GM21529 (cell line): Measurements from ENCODE around the gene PLEKHS1.
"Not testable (repeated sequence)": the region's sequence is repeated elsewhere in the genome, so short reads cannot be mapped to it uniquely, and the experiment has no call there.

Experiments
- ATAC-seq: cut with Tn5 transposase; IDR thresholded peaks from one replicate; pipeline ENCODE4 v1.9.1; 2021; ENCODE audit not compliant: unreplicated experiment

The PLEKHS1 gene

GRCh38 chr10:113739577-113739976 is 11.9 kb upstream of the PLEKHS1 start:
- ATAC-seq = no peak

- no peak for ATAC-seq
Measured at GRCh38 chr10:113740850-113741249, 10.6 kb upstream of the PLEKHS1 start.

GRCh38 chr10:113742466-113742865 is 9.0 kb upstream of the PLEKHS1 start:
- no peak for ATAC-seq

GRCh38 chr10:113743594-113743993 is 7.9 kb upstream of the PLEKHS1 start:
- no peak for ATAC-seq

- no peak for ATAC-seq
Measured at GRCh38 chr10:113745374-113745773, 6.1 kb upstream of the PLEKHS1 start.

GRCh38 chr10:113746217-113746957 is 5.1 kb upstream of the PLEKHS1 start:
- no peak for ATAC-seq

GRCh38 chr10:113752553-113752952 is 1.1 kb downstream of the PLEKHS1 start:
- ATAC-seq = no peak

GRCh38 chr10:113753020-113753692 is 1.7 kb downstream of the PLEKHS1 start:
- no peak for ATAC-seq

GRCh38 chr10:113754125-113754524 is 2.6 kb downstream of the PLEKHS1 start:
- no peak for ATAC-seq

- no peak for ATAC-seq
Measured at GRCh38 chr10:113754768-113755167, 3.3 kb downstream of the PLEKHS1 start.

GRCh38 chr10:113756940-113757543 is 5.6 kb downstream of the PLEKHS1 start:
- ATAC-seq = no peak

GRCh38 chr10:113762083-113762482 is 10.6 kb downstream of the PLEKHS1 start:
- ATAC-seq = no peak

- ATAC-seq = no peak
Measured at GRCh38 chr10:113764582-113764981, 13.1 kb downstream of the PLEKHS1 start.

- ATAC-seq = no peak
Measured at GRCh38 chr10:113765910-113766309, 14.4 kb downstream of the PLEKHS1 start.

- no peak for ATAC-seq
Measured at GRCh38 chr10:113767222-113767621, 15.7 kb downstream of the PLEKHS1 start.

GRCh38 chr10:113770346-113770745 is 18.9 kb downstream of the PLEKHS1 start:
- no peak for ATAC-seq

GRCh38 chr10:113771131-113771530 is 19.6 kb downstream of the PLEKHS1 start:
- not testable (repeated sequence) for ATAC-seq

- no peak for ATAC-seq
Measured at GRCh38 chr10:113775686-113776294, 24.3 kb downstream of the PLEKHS1 start.

- ATAC-seq = no peak
Measured at GRCh38 chr10:113776553-113776952, 25.1 kb downstream of the PLEKHS1 start.

GRCh38 chr10:113780681-113781250 is 29.3 kb downstream of the PLEKHS1 start:
- ATAC-seq = no peak

- no peak for ATAC-seq
Measured at GRCh38 chr10:113782367-113782766, 30.9 kb downstream of the PLEKHS1 start.
